ENCODE data around the gene HNRNPUL2. TPM values are rescaled to one million over a fixed set of nuclear protein-coding genes. Genes with fewer than 3 reads are reported as not detected.

Gene HNRNPUL2
- total and polyA plus RNA-seq, 2 of the 8 experiments (the other 6 are each of a cell fraction or from before 2014, with no cell fraction given): 14.9 to 46.4 TPM

DNA sequence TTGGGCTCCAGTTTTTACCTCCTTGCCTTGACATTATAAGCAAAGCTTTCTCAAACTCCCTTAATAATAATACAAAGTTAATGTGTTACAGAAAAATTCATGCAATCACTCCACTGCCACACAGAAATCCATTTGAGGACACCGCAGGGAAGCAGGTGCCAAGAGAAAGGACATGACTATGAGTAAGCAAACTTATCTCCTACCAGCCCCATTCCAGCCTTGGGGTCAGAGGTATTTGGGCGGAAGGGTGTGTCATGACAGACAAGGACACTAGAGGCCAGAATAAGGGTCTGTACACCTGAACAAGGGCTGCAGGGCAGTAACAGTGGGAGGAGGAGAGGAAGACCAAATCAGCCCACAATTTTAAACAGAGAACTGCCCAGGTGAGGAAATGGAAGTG is 13.9 kb downstream of the HNRNPUL2 start:
- Histone ChIP-seq H2AK5ac (ENCODE audit: low read depth, low read length) (no peak overlapping the region), H3K79me1 (ENCODE audit: low read depth, low read length) (no peaks in the 10 kb centered on the region; the same call in 1 of the 2 replicates), H2BK120ac (replicated peaks; ENCODE audit: low read depth, low read length) (no peak overlapping the region), H4K91ac (replicated peaks; ENCODE audit: insufficient read length, low read length) (no peak overlapping the region), H2BK20ac (ENCODE audit: low read length) (no peak overlapping the region), H2BK15ac (ENCODE audit: low read length) (no peak overlapping the region), H4K20me1 (replicated peaks in 1 of 2; ENCODE audit: control insufficient read depth in 1 of 2, insufficient read depth in 2 of 2, low read length in 2 of 2) (peaks cover 0 to 3% of the 10 kb centered on the region in 2 experiments), H3K79me2 (ENCODE audit: control insufficient read depth in 1 of 2, insufficient read depth in 2 of 2, low read length in 2 of 2) (peaks cover 0 to 11% of the 10 kb centered on the region in 2 experiments; a peak in 2 of 4 replicates), H4K5ac (ENCODE audit: insufficient read length, low read depth, low read length) (no peak overlapping the region), H3K56ac (replicated peaks; ENCODE audit: insufficient read length, low read depth, low read length) (no peak overlapping the region), H2BK5ac (ENCODE audit: low read depth, low read length) (no peak overlapping the region), H3K23me2 (ENCODE audit: low read depth, low read length) (peaks cover 8% of the 10 kb centered on the region), H3K4me2 (ENCODE audit: insufficient read depth in 1 of 2, low read depth in 2 of 2, low read length in 2 of 2) (no peak overlapping the region), H3K4me3 (ENCODE audit: extremely low read depth in 1 of 4, insufficient read depth in 2 of 4, low read depth in 3 of 4, low read length in 4 of 4) (no peak overlapping the region), H3K27me3 (replicated peaks in 1 of 4; ENCODE audit: control insufficient read depth in 3 of 4, extremely low read depth in 1 of 4, insufficient read depth in 3 of 4, low read length in 3 of 4) (no peaks in the 10 kb centered on the region; a peak in 1 of 7 replicates), H3K4ac (replicated peaks; ENCODE audit: insufficient read length, low read depth, low read length) (no peak overlapping the region), H2AFZ (ENCODE audit: low read length) (no peak overlapping the region), H3K23ac (ENCODE audit: insufficient read length) (no peak overlapping the region), H3K27ac (ENCODE audit: low read depth, low read length) (peak overlapping the region; percentile 13; the same call in 1 of the 2 replicates), H3K36me3 (ENCODE audit: control insufficient read depth in 2 of 4, insufficient read depth in 4 of 4, low read length in 3 of 4) (peaks cover 26 to 76% (median 54%) of the 10 kb centered on the region in 4 experiments), H3K4me1 (replicated peaks in 1 of 4; ENCODE audit: control insufficient read depth in 3 of 4, insufficient read depth in 4 of 4, low read length in 3 of 4) (peaks cover 0 to 27% (median 11%) of the 10 kb centered on the region in 4 experiments; a peak in 6 of 7 replicates), H2BK12ac (ENCODE audit: low read depth, low read length) (no peak overlapping the region), H4K8ac (ENCODE audit: extremely low read depth, insufficient read depth, low read length) (no peak overlapping the region), H3K14ac (ENCODE audit: insufficient read length) (no peak overlapping the region), H3K9ac (replicated peaks in 1 of 4; ENCODE audit: extremely low read depth in 1 of 4, low read depth in 3 of 4, low read length in 3 of 4) (no peak overlapping the region), H3K9me3 (ENCODE audit: insufficient read depth in 2 of 2, low read depth in 1 of 2, low read length in 1 of 2) (no peaks in the 10 kb centered on the region), H3K18ac (ENCODE audit: extremely low read depth, low read length) (no peak overlapping the region; the same call in 1 of the 2 replicates)
- no peak for FAIRE-seq
- 89% methylated on average over 2 of the region's 2 CpGs; no CpG with 5 or more reads in 1 of the 2 experiments for WGBS, 2 experiments (ENCODE audit: extremely low coverage in 1 of 2, insufficient coverage in 1 of 2, insufficient read length in 1 of 2, insufficient replicate concordance in 2 of 2, low coverage in 1 of 2, low lambda C conversion rate in 2 of 2, missing lambda C conversion rate in 1 of 2)
- POLR2A ChIA-PET (ENCODE audit: partially characterized antibody): interaction anchor here (0.9 to 61.4 kb wide), 9 partner anchors 10 to 176 kb away, joined by 3 to 2041 read pairs (median 5); partner anchors contain the start of genes C11orf98, CSKMT, GANAB and HNRNPUL2
- CTCF ChIA-PET (ENCODE audit: partially characterized antibody): interaction anchor here (0.8 to 4.0 kb wide), 5 partner anchors 10 to 73 kb away, joined by 3 to 26 read pairs (median 4); partner anchors contain the start of gene TAF6L
- DNase-seq (ENCODE audit: low read depth in 1 of 2, low spot score in 2 of 2): no peak
- TF ChIP-seq TAF7 (optimal IDR thresholded peaks at IDR 0.05; ENCODE audit: borderline replicate concordance, low read depth, low read length) (no peak), KDM5A (IDR thresholded peaks at IDR 0.05; ENCODE audit: low read length) (no peak), NANOG (IDR thresholded peaks at IDR 0.05; ENCODE audit: insufficient read depth, low read depth, low read length, poor library complexity, severe bottlenecking) (no peak), RAD21 (IDR thresholded peaks at IDR 0.05 in 1 of 2, conservative IDR thresholded peaks at IDR 0.05 in 1 of 2; ENCODE audit: low read depth in 2 of 2, low read length in 2 of 2) (no peak), HDAC2 (IDR thresholded peaks at IDR 0.05; ENCODE audit: borderline replicate concordance in 1 of 2, low read depth in 2 of 2, low read length in 2 of 2) (no peak), RFX5 (IDR thresholded peaks at IDR 0.05; ENCODE audit: borderline replicate concordance, low read depth, low read length) (no peak), RNF2 (IDR thresholded peaks at IDR 0.05; ENCODE audit: borderline replicate concordance, low read depth, low read length, missing control alignments, poor library complexity, severe bottlenecking) (no peak), BCL11A (IDR thresholded peaks at IDR 0.05; ENCODE audit: low read depth in 2 of 2, low read length in 2 of 2) (no peak), FOSL1 (IDR thresholded peaks at IDR 0.05; ENCODE audit: insufficient read depth, low read depth, low read length) (no peak), KDM1A (IDR thresholded peaks at IDR 0.05; ENCODE audit: borderline replicate concordance, low read length) (no peak), BRCA1 (IDR thresholded peaks at IDR 0.05; ENCODE audit: low read depth, low read length) (no peak), TEAD4 (IDR thresholded peaks at IDR 0.05; ENCODE audit: low read depth, low read length) (no peak)
